ENCODE measurements around the gene KIF20A. TPM values are rescaled to one million over a fixed set of nuclear protein-coding genes. Genes with fewer than 3 reads are reported as not detected.

Gene KIF20A
- total RNA-seq, 1 donor from 2014 or later = 8.7 TPM

GRCh38 chr5:138234651-138235050, 55.7 kb downstream of the KIF20A start:
- Mint-ChIP-seq H3K27ac (ENCODE audit: unreplicated experiment) (no peak overlapping the region), H3K4me1 (ENCODE audit: low read depth, unreplicated experiment) (peaks cover 9% of the 10 kb centered on the region), H3K9me3 (ENCODE audit: unreplicated experiment) (no peaks in the 10 kb centered on the region), H3K36me3 (ENCODE audit: unreplicated experiment) (no peaks in the 10 kb centered on the region), H3K4me3 (ENCODE audit: unreplicated experiment) (no peak overlapping the region), H3K27me3 (ENCODE audit: unreplicated experiment) (peaks cover 1% of the 10 kb centered on the region)
- no peak for TF ChIP-seq CTCF (IDR thresholded peaks at IDR 0.05; ENCODE audit: partially characterized antibody, unreplicated experiment)
- no peak for DNase-seq

Other genes with a start within 250 kb of the KIF20A start
- 31.4 TPM for gene FAM13B, start 146.0 kb upstream of the KIF20A start, total RNA-seq (ENCODE audit: unreplicated experiment)
- not detected for gene WNT8A, start 95.1 kb upstream of the KIF20A start, total RNA-seq (ENCODE audit: unreplicated experiment)
- 0.71 TPM for gene NME5, start 39.7 kb upstream of the KIF20A start, total RNA-seq (ENCODE audit: unreplicated experiment)
- gene BRD8, start 482 bp upstream of the KIF20A start, total RNA-seq (ENCODE audit: unreplicated experiment) = 62.3 TPM
- 28.9 TPM for gene CDC23, start 34.2 kb downstream of the KIF20A start, total RNA-seq (ENCODE audit: unreplicated experiment)
- 1.1 TPM for gene GFRA3, start 95.5 kb downstream of the KIF20A start, total RNA-seq (ENCODE audit: unreplicated experiment)
- 3.2 TPM for gene CDC25C, start 152.7 kb downstream of the KIF20A start, total RNA-seq (ENCODE audit: unreplicated experiment)
- gene FAM53C, start 159.2 kb downstream of the KIF20A start, total RNA-seq (ENCODE audit: unreplicated experiment) = 69.9 TPM
- gene KDM3B, start 173.6 kb downstream of the KIF20A start, total RNA-seq (ENCODE audit: unreplicated experiment) = 98.5 TPM